ENCODE data around the gene PRR5L. TPM values are rescaled to one million over a fixed set of nuclear protein-coding genes. Genes with fewer than 3 reads are reported as not detected.
A peak's percentile ranks its signal among the peaks of the same experiment; 100 is the strongest.

The PRR5L gene
- total RNA-seq, 1 donor from 2014 or later: 14.7 TPM

- Histone ChIP-seq H4K20me1 (ENCODE audit: low read depth) (no peaks in the 10 kb centered on the region), H3K9ac (no peak overlapping the region), H3K36me3 (no peaks in the 10 kb centered on the region), H3K27me3 (no peaks in the 10 kb centered on the region), H3K79me2 (ENCODE audit: low read depth) (no peaks in the 10 kb centered on the region), H3K4me3 (no peak overlapping the region), H2AFZ (replicated peaks) (no peak overlapping the region), H3K27ac (no peak overlapping the region), H3K4me2 (no peak overlapping the region), H3K4me1 (no peaks in the 10 kb centered on the region), H3K9me3 (ENCODE audit: low read depth) (no peaks in the 10 kb centered on the region), H3F3A (ENCODE audit: low read depth) (no peaks in the 10 kb centered on the region)
- no peaks in the 10 kb centered on the region for H3K36me3 Mint-ChIP-seq
- no peak overlapping the region for H3K27ac Mint-ChIP-seq
- H3K4me1 Mint-ChIP-seq: no peaks in the 10 kb centered on the region
- TF ChIP-seq EZH2 (IDR thresholded peaks at IDR 0.05) (no peak), CTCF (IDR thresholded peaks at IDR 0.05) (no peak), EZH2phosphoT487 (IDR thresholded peaks at IDR 0.05) (no peak)
- DNase-seq (ENCODE audit: low spot score): peak; percentile 53
- H3K4me3 Mint-ChIP-seq: no peak overlapping the region
- no peaks in the 10 kb centered on the region for H3K9me3 Mint-ChIP-seq
- peaks cover 2% of the 10 kb centered on the region for H3K27me3 Mint-ChIP-seq (ENCODE audit: insufficient read depth, low read depth)
These were observed 37.8 kb downstream of the PRR5L start for GRCh38 chr11:36333897-36334296.

- Mint-ChIP-seq H3K4me1 (peaks cover 26% of the 10 kb centered on the region), H3K36me3 (no peaks in the 10 kb centered on the region), H3K27me3 (ENCODE audit: insufficient read depth, low read depth) (peaks cover 6% of the 10 kb centered on the region), H3K27ac (no peak overlapping the region), H3K9me3 (no peaks in the 10 kb centered on the region), H3K4me3 (no peak overlapping the region)
- H3K4me2 ChIP-seq: no peak overlapping the region
- H3K27me3 ChIP-seq: no peaks in the 10 kb centered on the region
- no peak overlapping the region for H3K9ac ChIP-seq
- H3F3A ChIP-seq (ENCODE audit: low read depth): no peaks in the 10 kb centered on the region
- DNase-seq (ENCODE audit: low spot score): no peak
- no peak overlapping the region for H3K4me3 ChIP-seq
- no peaks in the 10 kb centered on the region for H3K9me3 ChIP-seq (ENCODE audit: low read depth)
- H4K20me1 ChIP-seq (ENCODE audit: low read depth): no peaks in the 10 kb centered on the region
- no peaks in the 10 kb centered on the region for H3K36me3 ChIP-seq
- H2AFZ ChIP-seq (replicated peaks): no peak overlapping the region
- TF ChIP-seq CTCF (IDR thresholded peaks at IDR 0.05) (no peak), EZH2phosphoT487 (IDR thresholded peaks at IDR 0.05) (no peak), EZH2 (IDR thresholded peaks at IDR 0.05) (no peak)
- H3K79me2 ChIP-seq (ENCODE audit: low read depth): no peaks in the 10 kb centered on the region
- H3K4me1 ChIP-seq: peaks cover 6% of the 10 kb centered on the region
- H3K27ac ChIP-seq: no peak overlapping the region
These were observed 43.8 kb downstream of the PRR5L start for GRCh38 chr11:36339888-36340287.

- H3F3A ChIP-seq (ENCODE audit: low read depth): no peaks in the 10 kb centered on the region
- no peak for DNase-seq (ENCODE audit: low spot score)
- TF ChIP-seq EZH2phosphoT487 (IDR thresholded peaks at IDR 0.05): no peak
- TF ChIP-seq EZH2 (IDR thresholded peaks at IDR 0.05): no peak
- TF ChIP-seq CTCF (IDR thresholded peaks at IDR 0.05): no peak
- no peak overlapping the region for H3K4me3 ChIP-seq
- Mint-ChIP-seq H3K36me3 (no peaks in the 10 kb centered on the region), H3K27ac (no peak overlapping the region), H3K4me3 (no peak overlapping the region), H3K9me3 (no peaks in the 10 kb centered on the region), H3K4me1 (peaks cover 26% of the 10 kb centered on the region), H3K27me3 (ENCODE audit: insufficient read depth, low read depth) (peaks cover 9% of the 10 kb centered on the region)
- no peaks in the 10 kb centered on the region for H3K27me3 ChIP-seq
- H3K27ac ChIP-seq: no peak overlapping the region
- no peak overlapping the region for H2AFZ ChIP-seq (replicated peaks)
- no peak overlapping the region for H3K4me2 ChIP-seq
- no peaks in the 10 kb centered on the region for H3K9me3 ChIP-seq (ENCODE audit: low read depth)
- no peaks in the 10 kb centered on the region for H3K79me2 ChIP-seq (ENCODE audit: low read depth)
- H3K36me3 ChIP-seq: no peaks in the 10 kb centered on the region
- H3K9ac ChIP-seq: no peak overlapping the region
- no peaks in the 10 kb centered on the region for H4K20me1 ChIP-seq (ENCODE audit: low read depth)
- peaks cover 6% of the 10 kb centered on the region for H3K4me1 ChIP-seq
These were observed 44.8 kb downstream of the PRR5L start for GRCh38 chr11:36340897-36341296.

Data from neural progenitor cell (in vitro differentiated cells).